CMK (cell line): ENCODE results near the gene FGF18.
"Not testable (repeated sequence)": the region's sequence is repeated elsewhere in the genome, so short reads cannot be mapped to it uniquely, and the experiment has no call there.

Experiments used
- DNase-seq: peaks from one replicate; pipeline ENCODE4 v3.0.0-alpha.2; 2010; ENCODE audit warnings: low read depth

The FGF18 gene

GRCh38 chr5:171497494-171497893, 78.0 kb downstream of the FGF18 start:
- not testable (repeated sequence) for DNase-seq

DNA sequence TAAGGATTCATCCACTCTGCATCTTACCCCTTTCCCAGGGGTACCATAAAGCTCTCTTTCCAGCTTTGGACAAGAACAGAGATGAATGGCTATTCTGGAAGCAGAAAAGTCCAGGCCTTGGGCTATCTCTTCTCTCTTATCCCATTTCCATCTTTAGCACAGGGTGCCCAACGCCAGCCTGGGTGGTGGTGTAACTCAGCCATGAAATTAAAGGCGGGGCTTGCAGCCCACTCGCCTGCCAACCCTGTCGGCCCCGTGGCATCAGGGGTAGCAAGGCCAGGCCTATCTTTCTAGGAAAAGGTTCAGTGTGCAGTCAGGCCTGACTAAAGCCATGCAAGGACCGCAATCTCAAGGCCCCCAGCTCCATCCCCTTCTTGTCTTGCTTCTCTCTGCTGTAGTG, 78.7 kb downstream of the FGF18 start:
- DNase-seq = no peak

DNA sequence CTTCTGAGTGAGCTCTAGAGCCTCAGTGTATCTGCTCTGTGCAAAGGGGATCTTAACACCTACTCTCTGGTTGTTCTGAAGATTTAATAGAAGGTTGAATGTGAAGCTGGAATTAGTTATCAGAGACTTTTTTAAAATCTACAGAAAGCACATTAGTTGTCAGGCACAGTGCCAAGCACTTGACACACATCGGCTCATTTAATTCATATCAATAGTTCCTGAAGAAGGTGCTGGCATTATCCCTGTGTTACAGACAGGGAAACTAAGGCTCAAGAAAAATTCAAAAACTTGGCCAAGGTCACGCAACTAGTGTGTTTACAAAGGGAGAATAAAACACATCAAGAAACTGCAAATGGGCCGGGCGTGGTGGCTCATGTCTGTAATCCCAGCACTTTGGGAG, 80.2 kb downstream of the FGF18 start:
- DNase-seq = no peak

GRCh38 chr5:171505473-171506043, 86.1 kb downstream of the FGF18 start:
- DNase-seq = no peak

DNA sequence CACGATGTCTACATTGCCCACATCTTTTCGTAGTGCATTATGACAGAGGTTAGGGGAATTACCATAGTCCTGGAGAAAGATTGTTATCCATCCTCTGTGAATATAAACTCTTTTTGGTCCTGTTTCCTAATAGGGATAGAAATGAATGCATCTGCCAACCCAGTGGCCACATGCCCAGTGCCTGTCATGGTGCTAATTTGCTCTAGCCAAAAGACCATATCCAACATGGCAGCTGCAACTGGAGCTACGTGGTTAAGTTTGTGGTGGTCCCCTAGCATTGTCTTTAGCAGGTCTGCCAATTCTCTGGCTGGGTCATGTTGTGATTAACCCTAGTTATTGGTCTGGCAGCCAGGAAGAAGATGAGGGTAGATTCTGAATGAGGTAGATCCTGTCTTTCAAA, 87.5 kb downstream of the FGF18 start:
- DNase-seq = no peak
